H1 (cell line): ENCODE results near the gene ARHGAP10. TPM values are rescaled to one million over a fixed set of nuclear protein-coding genes. Genes with fewer than 3 reads are reported as not detected.

ENCODE experiments used
- CTCF ChIA-PET: fragments of 300-600 bp; sonication (Branson Sonifier 250); formaldehyde crosslinking; loops from one replicate; lab custom pipeline; 2021; ENCODE audit not compliant: partially characterized antibody; lab: Charles Lee
- POLR2A ChIA-PET: fragments of 300-600 bp; sonication (Branson Sonifier 250); formaldehyde crosslinking; loops from one replicate; lab custom pipeline; 2021; ENCODE audit warnings: inconsistent platforms; ENCODE audit not compliant: partially characterized antibody; lab: Charles Lee
- DNase-seq, 2 experiments: peaks; one replicate each; pipeline versions ENCODE4 v3.0.0 to v3.0.0-alpha.2; 2010 to 2022; ENCODE audit warnings: low spot score in 2 of 2, low read depth in 1 of 2, mixed read lengths in 1 of 2
- FAIRE-seq: peaks from 2 replicates; lab custom pipeline; 2011; peaks lifted over from hg19 to GRCh38; lab: Jason Lieb, UNC
- H2AFZ ChIP-seq: 2 replicates; pipeline ENCODE4 v1.8.1; 2012; ENCODE audit warnings: low read length, inconsistent platforms
- H2AK5ac ChIP-seq: 2 replicates; pipeline ENCODE4 v1.6.1; 2013; ENCODE audit warnings: low read depth, low read length
- H2BK120ac ChIP-seq: replicated peaks from 2 replicates; pipeline ENCODE3; 2013; ENCODE audit warnings: low read depth, low read length, inconsistent platforms
- H2BK12ac ChIP-seq: 2 replicates; pipeline ENCODE4 v1.6.1; 2013; ENCODE audit warnings: low read depth, low read length
- H2BK15ac ChIP-seq: 2 replicates; pipeline ENCODE4 v1.6.1; 2013; ENCODE audit warnings: low read length
- H2BK20ac ChIP-seq: 2 replicates; pipeline ENCODE4 v1.6.1; 2013; ENCODE audit warnings: low read length
- H2BK5ac ChIP-seq: 2 replicates; pipeline ENCODE4 v1.6.1; 2013; ENCODE audit warnings: low read depth, low read length
- H3K14ac ChIP-seq: 2 replicates; pipeline ENCODE4 v1.6.1; 2013; ENCODE audit warnings: inconsistent platforms; ENCODE audit not compliant: insufficient read length
- H3K18ac ChIP-seq: 2 replicates; pipeline ENCODE4 v1.6.1; 2013; ENCODE audit warnings: low read length; ENCODE audit errors: extremely low read depth
- H3K23ac ChIP-seq: 2 replicates; pipeline ENCODE4 v1.6.1; 2013; ENCODE audit warnings: inconsistent platforms; ENCODE audit not compliant: insufficient read length
- H3K23me2 ChIP-seq: 2 replicates; pipeline ENCODE4 v1.6.1; 2013; ENCODE audit warnings: low read depth, low read length
- H3K27ac ChIP-seq: 2 replicates; pipeline ENCODE4 v1.6.1; 2011; ENCODE audit warnings: low read depth, low read length, inconsistent platforms
- H3K27me3 ChIP-seq, 4 experiments: replicated peaks in 1 of 4; 1 replicate in 1 of 4; 2 replicates in 3 of 4; pipeline versions ENCODE4 v1.6.1 to v1.8.1; 2011 to 2013; ENCODE audit warnings: low read length in 3 of 4, mild to moderate bottlenecking in 3 of 4, inconsistent platforms in 2 of 4, mixed read lengths in 2 of 4, moderate library complexity in 1 of 4; ENCODE audit not compliant: control insufficient read depth in 3 of 4, insufficient read depth in 3 of 4; ENCODE audit errors: extremely low read depth in 1 of 4
- H3K36me3 ChIP-seq, 4 experiments: 2 replicates each; pipeline versions ENCODE4 v1.6.1 to v1.8.1; 2011 to 2013; ENCODE audit warnings: mild to moderate bottlenecking in 4 of 4, low read length in 3 of 4, moderate library complexity in 2 of 4, control low read depth in 1 of 4, inconsistent platforms in 1 of 4; ENCODE audit not compliant: insufficient read depth in 4 of 4, control insufficient read depth in 2 of 4
- H3K4ac ChIP-seq: replicated peaks from 2 replicates; pipeline ENCODE3; 2013; ENCODE audit warnings: low read length, low read depth, mixed read lengths, inconsistent platforms; ENCODE audit not compliant: insufficient read length
- H3K4me1 ChIP-seq, 4 experiments: replicated peaks in 1 of 4; 1 replicate in 1 of 4; 2 replicates in 3 of 4; pipeline versions ENCODE4 v1.6.1 to v1.8.1; 2011 to 2013; ENCODE audit warnings: low read length in 3 of 4, inconsistent platforms in 2 of 4, mixed read lengths in 1 of 4; ENCODE audit not compliant: insufficient read depth in 4 of 4, control insufficient read depth in 3 of 4
- H3K4me2 ChIP-seq, 2 experiments: 2 replicates each; pipeline versions ENCODE4 v1.6.1 to v1.8.1; 2011 to 2013; ENCODE audit warnings: low read depth in 2 of 2, low read length in 2 of 2, control low read depth in 1 of 2, inconsistent platforms in 1 of 2, mild to moderate bottlenecking in 1 of 2; ENCODE audit not compliant: insufficient read depth in 1 of 2
- H3K4me3 ChIP-seq, 4 experiments: fragments of 200-600, 300-600 bp in 1 of 4; sonication (generic), shearing (Covaris generic), sonication (Bioruptor Twin) in 1 of 4; 2 replicates each; pipeline versions ENCODE4 v1.5.1 to v1.8.1; 2011 to 2016; ENCODE audit warnings: low read length in 4 of 4, low read depth in 3 of 4, control low read depth in 2 of 4, inconsistent platforms in 2 of 4, mild to moderate bottlenecking in 2 of 4, mixed read lengths in 1 of 4, moderate library complexity in 1 of 4; ENCODE audit not compliant: insufficient read depth in 2 of 4; ENCODE audit errors: extremely low read depth in 1 of 4
- H3K56ac ChIP-seq: replicated peaks from 2 replicates; pipeline ENCODE3; 2013; ENCODE audit warnings: low read depth, mild to moderate bottlenecking, mixed read lengths, low read length, inconsistent platforms; ENCODE audit not compliant: insufficient read length
- H3K79me1 ChIP-seq: 2 replicates; pipeline ENCODE4 v1.6.1; 2013; ENCODE audit warnings: low read depth, low read length, control low read depth
- H3K79me2 ChIP-seq, 2 experiments: 2 replicates each; pipeline versions ENCODE4 v1.6.1 to v1.8.1; 2012 to 2013; ENCODE audit warnings: low read length in 2 of 2, mild to moderate bottlenecking in 2 of 2, inconsistent platforms in 1 of 2; ENCODE audit not compliant: insufficient read depth in 2 of 2, control insufficient read depth in 1 of 2
- H3K9ac ChIP-seq, 4 experiments: replicated peaks in 1 of 4; 1 replicate in 1 of 4; 2 replicates in 3 of 4; pipeline versions ENCODE4 v1.6.1 to v1.8.1; 2011 to 2013; ENCODE audit warnings: low read depth in 3 of 4, low read length in 3 of 4, control low read depth in 2 of 4, mild to moderate bottlenecking in 2 of 4, moderate library complexity in 2 of 4, inconsistent platforms in 1 of 4; ENCODE audit errors: extremely low read depth in 1 of 4
- H3K9me3 ChIP-seq, 2 experiments: 2 replicates each; pipeline versions ENCODE4 v1.6.1 to v1.8.1; 2012 to 2013; ENCODE audit warnings: mild to moderate bottlenecking in 2 of 2, moderate library complexity in 2 of 2, control low read depth in 1 of 2, inconsistent platforms in 1 of 2, low read depth in 1 of 2, low read length in 1 of 2, mixed read lengths in 1 of 2; ENCODE audit not compliant: insufficient read depth in 2 of 2
- H4K20me1 ChIP-seq, 2 experiments: replicated peaks in 1 of 2; 2 replicates each; pipeline versions ENCODE3 to v1.8.1; 2011 to 2013; ENCODE audit warnings: inconsistent platforms in 2 of 2, low read length in 2 of 2, mild to moderate bottlenecking in 1 of 2; ENCODE audit not compliant: insufficient read depth in 2 of 2, control insufficient read depth in 1 of 2
- H4K5ac ChIP-seq: 2 replicates; pipeline ENCODE4 v1.6.1; 2013; ENCODE audit warnings: low read length, low read depth, mixed read lengths, inconsistent platforms; ENCODE audit not compliant: insufficient read length
- H4K8ac ChIP-seq: 2 replicates; pipeline ENCODE4 v1.8.0; 2013; ENCODE audit warnings: mild to moderate bottlenecking, moderate library complexity, low read length, inconsistent platforms; ENCODE audit not compliant: insufficient read depth; ENCODE audit errors: extremely low read depth
- H4K91ac ChIP-seq: replicated peaks from 2 replicates; pipeline ENCODE3; 2013; ENCODE audit warnings: low read length, mixed read lengths, inconsistent platforms; ENCODE audit not compliant: insufficient read length
- CBX8 ChIP-seq: fragments of 300-800, 300-1000 bp; sonication (generic); IDR thresholded peaks from 2 replicates; pipeline ENCODE4 v1.7.1; 2016; ENCODE audit warnings: low read depth, low read length, borderline replicate concordance
- polyA plus RNA-seq, 7 experiments: library from polyadenylated mRNA; depleted of rRNA in 3 of 7; stranded (reverse) in 5 of 7; unstranded in 2 of 7; fragments of >200 nt in 5 of 7; fragments of 200-250 nt in 2 of 7; gene quantifications; 1 replicate in 5 of 7; 2 replicates in 1 of 7; 4 replicates in 1 of 7; pipeline versions ENCODE4 v1.2.1 to v1.2.3, GENCODE V29; 2011 to 2013; ENCODE audit warnings: missing spikeins in 2 of 7, mixed read lengths in 2 of 7
- total RNA-seq: library from RNA; stranded (reverse); fragmentation: NEBNext Ultra II Directional; extraction: Animal tissue kit (Norgen Biotek cat#: 25700); gene quantifications from 2 replicates; pipeline ENCODE4 v1.2.1, GENCODE V29; 2021

ARHGAP10 gene
- total and polyA plus RNA-seq, 2 of the 8 experiments (the other 6 are each of a cell fraction or from before 2014, with no cell fraction given): 3.7 to 6.1 TPM

GRCh38 chr4:148052448-148052847, 320.6 kb downstream of the ARHGAP10 start:
- no peak overlapping the region for H4K91ac ChIP-seq
- no peak overlapping the region for H3K4me2 ChIP-seq
- H3K36me3 ChIP-seq: no peaks in the 10 kb centered on the region
- no peak overlapping the region for H2BK5ac ChIP-seq
- no peak overlapping the region for H3K9ac ChIP-seq
- peaks cover 0 to 6% (median 0%) of the 10 kb centered on the region in 4 experiments; a peak in 3 of 7 replicates for H3K4me1 ChIP-seq
- H3K56ac ChIP-seq: no peak overlapping the region
- H3K27me3 ChIP-seq: no peaks in the 10 kb centered on the region
- no peak overlapping the region for H3K18ac ChIP-seq
- H3K79me1 ChIP-seq: no peaks in the 10 kb centered on the region
- no peak overlapping the region for H2BK120ac ChIP-seq
- H3K4ac ChIP-seq: no peak overlapping the region
- H3K23me2 ChIP-seq: no peaks in the 10 kb centered on the region
- FAIRE-seq (no peak), DNase-seq (no peak)
- H3K9me3 ChIP-seq: no peaks in the 10 kb centered on the region
- ChIA-PET POLR2A (no interaction called here), CTCF (interaction anchor here (1.2 to 1.9 kb wide), 4 partner anchors 8 to 69 kb away, joined by 3 to 9 read pairs (median 4); no protein-coding TSS in a partner anchor)
- H3K4me3 ChIP-seq: no peak overlapping the region
- H2AFZ ChIP-seq: no peak overlapping the region
- no peak overlapping the region; the same call in 1 of the 2 replicates for H2AK5ac ChIP-seq
- H3K27ac ChIP-seq: no peak overlapping the region
- H2BK20ac ChIP-seq: no peak overlapping the region
- no peak overlapping the region for H3K14ac ChIP-seq
- H3K79me2 ChIP-seq: no peaks in the 10 kb centered on the region
- H2BK12ac ChIP-seq: no peak overlapping the region
- no peak overlapping the region for H3K23ac ChIP-seq
- H4K20me1 ChIP-seq: no peaks in the 10 kb centered on the region
- no peak overlapping the region for H4K5ac ChIP-seq
- H2BK15ac ChIP-seq: no peak overlapping the region
- no peak overlapping the region for H4K8ac ChIP-seq
- no peak for TF ChIP-seq CBX8
